K562 treated with DMSO at 1 percent for 12 hours (cell line): ENCODE data around the gene TRAF6. TPM values are rescaled to one million over a fixed set of nuclear protein-coding genes. Genes with fewer than 3 reads are reported as not detected.

ENCODE experiments used
- total RNA-seq: library from RNA; unstranded; fragments of 300-600 nt; gene quantifications from 2 replicates; pipeline ENCODE4 v1.2.3, GENCODE V29; 2022; ENCODE audit not compliant: insufficient read depth

The TRAF6 gene, protein sequence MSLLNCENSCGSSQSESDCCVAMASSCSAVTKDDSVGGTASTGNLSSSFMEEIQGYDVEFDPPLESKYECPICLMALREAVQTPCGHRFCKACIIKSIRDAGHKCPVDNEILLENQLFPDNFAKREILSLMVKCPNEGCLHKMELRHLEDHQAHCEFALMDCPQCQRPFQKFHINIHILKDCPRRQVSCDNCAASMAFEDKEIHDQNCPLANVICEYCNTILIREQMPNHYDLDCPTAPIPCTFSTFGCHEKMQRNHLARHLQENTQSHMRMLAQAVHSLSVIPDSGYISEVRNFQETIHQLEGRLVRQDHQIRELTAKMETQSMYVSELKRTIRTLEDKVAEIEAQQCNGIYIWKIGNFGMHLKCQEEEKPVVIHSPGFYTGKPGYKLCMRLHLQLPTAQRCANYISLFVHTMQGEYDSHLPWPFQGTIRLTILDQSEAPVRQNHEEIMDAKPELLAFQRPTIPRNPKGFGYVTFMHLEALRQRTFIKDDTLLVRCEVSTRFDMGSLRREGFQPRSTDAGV
- 2.9 and 11.4 TPM in 2 replicates for total RNA-seq

DNA sequence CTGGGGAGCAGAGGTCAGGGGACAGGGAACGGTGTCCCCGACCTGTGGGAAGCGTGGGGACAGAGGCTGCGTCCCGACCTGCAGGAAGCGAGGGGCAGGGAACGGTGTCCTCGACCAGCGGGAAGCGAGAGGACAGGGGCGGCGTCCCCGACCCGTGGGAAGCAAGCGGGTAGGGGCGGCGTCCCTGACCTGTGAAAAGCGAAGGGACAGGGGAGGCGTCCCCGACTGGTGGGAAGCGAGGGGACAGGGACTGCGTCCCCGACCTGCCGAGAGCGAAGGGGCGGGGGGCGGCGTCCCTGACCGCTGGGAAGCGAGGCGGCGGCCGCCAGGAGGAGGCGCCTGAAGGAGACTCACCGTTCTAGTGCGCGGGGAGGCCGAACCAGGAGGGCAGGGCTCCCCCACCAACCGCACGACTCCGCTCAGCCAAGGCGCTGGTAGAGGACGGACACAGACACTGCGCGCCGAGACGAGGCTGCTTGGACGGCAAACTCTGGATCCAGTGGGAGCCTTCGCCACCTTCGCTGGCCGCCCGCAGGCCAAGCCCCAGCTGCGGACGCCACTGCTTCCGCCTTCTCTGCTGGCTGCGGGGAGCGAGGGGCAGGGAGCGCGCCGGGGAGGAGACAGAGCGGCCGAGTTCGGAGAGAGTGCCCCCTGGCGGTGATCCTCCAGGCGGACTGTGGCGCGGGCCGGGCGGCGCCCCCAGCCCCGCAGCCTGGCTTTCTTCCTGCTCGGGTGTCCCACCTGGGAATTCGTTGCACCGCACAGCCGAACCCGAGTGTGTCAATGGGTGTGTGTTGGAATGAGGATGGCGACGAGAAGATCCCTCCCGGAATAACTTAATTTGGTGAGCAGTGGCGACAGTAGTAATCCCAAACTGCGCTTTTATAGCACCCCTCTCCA is at the start of gene TRAF6:
TRAF6 (minus strand) TSS at position 579 of the 900 bp plus-strand sequence. CDS start 8,757 bp downstream, outside the sequence.

Other genes starting within 250 kb of the TRAF6 start
- 16.9 and 33.1 TPM in 2 replicates for gene COMMD9, start 220.8 kb downstream of the TRAF6 start, total RNA-seq
- gene PRR5L, start 214.0 kb downstream of the TRAF6 start, total RNA-seq, result 0.20 and 0.55 TPM in 2 replicates
- 0.70 and 3.4 TPM in 2 replicates for gene RAG1, start 57.7 kb upstream of the TRAF6 start, total RNA-seq
- gene IFTAP, start 84.2 kb upstream of the TRAF6 start, total RNA-seq, result 26.0 and 34.2 TPM in 2 replicates
- not detected in 2 replicates for gene RAG2, start 88.0 kb upstream of the TRAF6 start, total RNA-seq